ENCODE measurements around the gene DPYSL3. TPM values are rescaled to one million over a fixed set of nuclear protein-coding genes. Genes with fewer than 3 reads are reported as not detected.

The DPYSL3 gene
- total RNA-seq, 1 experiment from 2014 or later = 8.9 TPM

- TF ChIP-seq, protein P1, sequence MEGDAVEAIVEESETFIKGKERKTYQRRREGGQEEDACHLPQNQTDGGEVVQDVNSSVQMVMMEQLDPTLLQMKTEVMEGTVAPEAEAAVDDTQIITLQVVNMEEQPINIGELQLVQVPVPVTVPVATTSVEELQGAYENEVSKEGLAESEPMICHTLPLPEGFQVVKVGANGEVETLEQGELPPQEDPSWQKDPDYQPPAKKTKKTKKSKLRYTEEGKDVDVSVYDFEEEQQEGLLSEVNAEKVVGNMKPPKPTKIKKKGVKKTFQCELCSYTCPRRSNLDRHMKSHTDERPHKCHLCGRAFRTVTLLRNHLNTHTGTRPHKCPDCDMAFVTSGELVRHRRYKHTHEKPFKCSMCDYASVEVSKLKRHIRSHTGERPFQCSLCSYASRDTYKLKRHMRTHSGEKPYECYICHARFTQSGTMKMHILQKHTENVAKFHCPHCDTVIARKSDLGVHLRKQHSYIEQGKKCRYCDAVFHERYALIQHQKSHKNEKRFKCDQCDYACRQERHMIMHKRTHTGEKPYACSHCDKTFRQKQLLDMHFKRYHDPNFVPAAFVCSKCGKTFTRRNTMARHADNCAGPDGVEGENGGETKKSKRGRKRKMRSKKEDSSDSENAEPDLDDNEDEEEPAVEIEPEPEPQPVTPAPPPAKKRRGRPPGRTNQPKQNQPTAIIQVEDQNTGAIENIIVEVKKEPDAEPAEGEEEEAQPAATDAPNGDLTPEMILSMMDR (IDR thresholded peaks at IDR 0.05; ENCODE audit: unreplicated experiment) = no peak
- no peaks in the 10 kb centered on the region for H3K36me3 Mint-ChIP-seq (ENCODE audit: insufficient read depth, unreplicated experiment)
- intact Hi-C loops (cut with micrococcal nuclease) = no loop called here
- H3K4me1 Mint-ChIP-seq (ENCODE audit: insufficient read depth, unreplicated experiment) = peaks cover 11% of the 10 kb centered on the region
- CTCF ChIA-PET = interaction anchor here (0.6 kb wide), 2 partner anchors 10 to 22 kb away, joined by 3 read pairs; no protein-coding TSS in a partner anchor
- H3K27me3 Mint-ChIP-seq (ENCODE audit: insufficient read depth, unreplicated experiment) = no peaks in the 10 kb centered on the region
- no TSS peak for BruUV-seq (replicated peaks)
- no peak overlapping the region for H3K4me3 Mint-ChIP-seq (ENCODE audit: unreplicated experiment)
- DNase-seq (ENCODE audit: unreplicated experiment) = peak; percentile 25
- POLR2A ChIA-PET = no interaction called here
- no peaks in the 10 kb centered on the region for H3K9me3 Mint-ChIP-seq (ENCODE audit: unreplicated experiment)
- H3K27ac Mint-ChIP-seq (ENCODE audit: low read depth, unreplicated experiment) = no peak overlapping the region
Observed at GRCh38 chr5:147344861-147345260, 165.0 kb downstream of the DPYSL3 start.

GRCh38 chr5:147341345-147341744, 168.5 kb downstream of the DPYSL3 start:
- Mint-ChIP-seq H3K27ac (ENCODE audit: low read depth, unreplicated experiment) (no peak overlapping the region), H3K9me3 (ENCODE audit: unreplicated experiment) (no peaks in the 10 kb centered on the region), H3K27me3 (ENCODE audit: insufficient read depth, unreplicated experiment) (no peaks in the 10 kb centered on the region), H3K4me1 (ENCODE audit: insufficient read depth, unreplicated experiment) (no peaks in the 10 kb centered on the region), H3K4me3 (ENCODE audit: unreplicated experiment) (no peak overlapping the region), H3K36me3 (ENCODE audit: insufficient read depth, unreplicated experiment) (no peaks in the 10 kb centered on the region)
- intact Hi-C loops (cut with micrococcal nuclease) = no loop called here
- no TSS peak for BruUV-seq (replicated peaks)
- TF ChIP-seq, protein P1 (IDR thresholded peaks at IDR 0.05; ENCODE audit: unreplicated experiment) = no peak
- no peak for DNase-seq (ENCODE audit: unreplicated experiment)
- ChIA-PET CTCF (interaction anchor here (0.6 to 0.7 kb wide), 2 partner anchors 23 to 128 kb away, joined by 3 to 5 read pairs; no protein-coding TSS in a partner anchor), POLR2A (no interaction called here)

- ChIA-PET CTCF (interaction anchor here (0.6 to 0.7 kb wide), 2 partner anchors 23 to 127 kb away, joined by 3 to 5 read pairs; no protein-coding TSS in a partner anchor), POLR2A (interaction anchor here (1.1 kb wide), 1 partner anchor 10 kb away, joined by 3 read pairs; no protein-coding TSS in a partner anchor)
- no peaks in the 10 kb centered on the region for H3K27me3 Mint-ChIP-seq (ENCODE audit: insufficient read depth, unreplicated experiment)
- H3K27ac Mint-ChIP-seq (ENCODE audit: low read depth, unreplicated experiment) = no peak overlapping the region
- no peak overlapping the region for H3K4me3 Mint-ChIP-seq (ENCODE audit: unreplicated experiment)
- H3K9me3 Mint-ChIP-seq (ENCODE audit: unreplicated experiment) = no peaks in the 10 kb centered on the region
- DNase-seq (ENCODE audit: unreplicated experiment) = no peak
- no TSS peak for BruUV-seq (replicated peaks)
- intact Hi-C loops (cut with micrococcal nuclease) = no loop called here
- no peaks in the 10 kb centered on the region for H3K4me1 Mint-ChIP-seq (ENCODE audit: insufficient read depth, unreplicated experiment)
- no peaks in the 10 kb centered on the region for H3K36me3 Mint-ChIP-seq (ENCODE audit: insufficient read depth, unreplicated experiment)
- TF ChIP-seq, protein P1 (IDR thresholded peaks at IDR 0.05; ENCODE audit: unreplicated experiment) = no peak
Observed at GRCh38 chr5:147340941-147341340, 168.9 kb downstream of the DPYSL3 start.
